ENCODE measurements around the gene KAZN. TPM values are rescaled to one million over a fixed set of nuclear protein-coding genes. Genes with fewer than 3 reads are reported as not detected.

Gene KAZN
- total RNA-seq, 1 donor from 2014 or later: 21.2 TPM

GRCh38 chr1:14827870-14828269, 229.4 kb downstream of the KAZN start:
- DNase-seq (no peak), ATAC-seq (no peak)
- H3K4me1 ChIP-seq: no peaks in the 10 kb centered on the region
- H3K4me3 ChIP-seq: no peak overlapping the region
- H3K27me3 ChIP-seq (ENCODE audit: low read depth): no peaks in the 10 kb centered on the region
- H3K9me3 ChIP-seq: no peaks in the 10 kb centered on the region
- H3K36me3 ChIP-seq: no peaks in the 10 kb centered on the region
- intact Hi-C loops (cut with DNase I): no loop called here
- H3K27ac ChIP-seq: no peak overlapping the region
- TF ChIP-seq CTCF (IDR thresholded peaks at IDR 0.05): no peak

- no peak for DNase-seq
- no peak for TF ChIP-seq CTCF (IDR thresholded peaks at IDR 0.05)
- Histone ChIP-seq H3K4me1 (no peaks in the 10 kb centered on the region), H3K36me3 (no peaks in the 10 kb centered on the region), H3K27ac (no peak overlapping the region), H3K9me3 (no peaks in the 10 kb centered on the region), H3K4me3 (no peak overlapping the region), H3K27me3 (ENCODE audit: low read depth) (no peaks in the 10 kb centered on the region)
- intact Hi-C loops (cut with DNase I): no loop called here
- ATAC-seq: no peak
Observed at GRCh38 chr1:14828665-14829064, 230.2 kb downstream of the KAZN start.

GRCh38 chr1:14835725-14836124, 237.2 kb downstream of the KAZN start:
- no peak overlapping the region for H3K4me3 ChIP-seq
- no peaks in the 10 kb centered on the region for H3K36me3 ChIP-seq
- TF ChIP-seq CTCF (IDR thresholded peaks at IDR 0.05): no peak
- ATAC-seq: no peak
- intact Hi-C loops (cut with DNase I): no loop called here
- H3K4me1 ChIP-seq: no peaks in the 10 kb centered on the region
- no peaks in the 10 kb centered on the region for H3K9me3 ChIP-seq
- H3K27ac ChIP-seq: no peak overlapping the region
- DNase-seq: no peak
- no peaks in the 10 kb centered on the region for H3K27me3 ChIP-seq (ENCODE audit: low read depth)

DNA sequence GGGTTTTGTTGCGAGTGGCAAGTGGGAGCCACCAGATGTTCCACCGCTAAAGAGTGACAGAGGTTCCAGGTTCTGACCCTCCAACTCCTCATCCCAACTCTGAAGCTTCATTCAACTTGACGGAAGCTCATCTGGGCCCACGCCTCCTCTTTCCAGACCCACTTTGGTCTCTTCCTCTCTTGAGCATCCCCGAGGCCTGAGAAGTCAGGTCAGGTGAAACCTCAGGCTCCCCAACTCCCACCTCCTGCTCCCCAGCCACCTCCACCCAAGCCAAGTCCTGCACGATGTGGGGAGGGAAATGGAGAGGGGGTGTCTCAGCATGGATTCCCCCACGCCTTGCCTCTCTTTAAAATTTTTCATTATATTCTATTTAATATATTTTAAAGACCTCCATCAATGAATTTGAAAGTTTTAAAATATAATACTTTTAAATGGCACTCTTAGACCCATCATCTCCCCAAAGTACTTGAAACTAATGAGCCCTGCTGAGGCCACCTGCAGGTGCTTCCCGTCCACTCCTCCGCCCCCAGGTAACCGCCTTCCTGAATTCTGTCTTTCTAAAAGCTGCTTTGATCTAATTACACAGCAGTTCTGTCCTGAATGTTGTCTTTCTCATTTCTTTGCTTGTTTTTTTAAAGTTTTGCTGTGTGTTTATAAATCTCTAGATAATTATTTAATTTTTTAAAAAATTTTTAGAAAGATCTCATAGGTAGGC, 238.1 kb downstream of the KAZN start:
- Histone ChIP-seq H3K4me1 (no peaks in the 10 kb centered on the region), H3K9me3 (peaks cover 3% of the 10 kb centered on the region), H3K4me3 (no peak overlapping the region), H3K27ac (no peak overlapping the region), H3K27me3 (ENCODE audit: low read depth) (no peaks in the 10 kb centered on the region), H3K36me3 (no peaks in the 10 kb centered on the region)
- TF ChIP-seq CTCF (IDR thresholded peaks at IDR 0.05): no peak
- intact Hi-C loops (cut with DNase I): no loop called here
- DNase-seq (no peak), ATAC-seq (no peak)

- Histone ChIP-seq H3K27ac (no peak overlapping the region), H3K4me1 (no peaks in the 10 kb centered on the region), H3K4me3 (no peak overlapping the region), H3K36me3 (no peaks in the 10 kb centered on the region), H3K27me3 (ENCODE audit: low read depth) (no peaks in the 10 kb centered on the region), H3K9me3 (peaks cover 15% of the 10 kb centered on the region)
- intact Hi-C loops (cut with DNase I): no loop called here
- DNase-seq (no peak), ATAC-seq (no peak)
- no peak for TF ChIP-seq CTCF (IDR thresholded peaks at IDR 0.05)
Observed at GRCh38 chr1:14840374-14840773, 241.9 kb downstream of the KAZN start.
